Brain microvascular endothelial cell (primary cell): ENCODE measurements around the gene ZCCHC3.
A peak's percentile ranks its signal among the peaks of the same experiment; 100 is the strongest.

ENCODE experiments used
- DNase-seq: peaks from one replicate; pipeline ENCODE4 v3.0.0-alpha.2; 2020
- H3K27ac ChIP-seq: fragments of 250-450 bp; sonication (Bioruptor Pico); 2 replicates; pipeline ENCODE4 v1.5.1; 2020; ENCODE audit warnings: mild to moderate bottlenecking, moderate library complexity
- H3K27me3 ChIP-seq: fragments of 250-450 bp; sonication (Bioruptor Pico); replicated peaks from 2 replicates; pipeline ENCODE4 v1.5.1; 2020; ENCODE audit warnings: mild to moderate bottlenecking
- H3K36me3 ChIP-seq: fragments of 250-450 bp; sonication (Bioruptor Pico); replicated peaks from 2 replicates; pipeline ENCODE4 v1.5.1; 2020; ENCODE audit warnings: mild to moderate bottlenecking
- H3K4me3 ChIP-seq: 2 replicates; pipeline ENCODE4 v1.5.1; 2011; ENCODE audit warnings: low read depth, mild to moderate bottlenecking, control low read depth, low read length, moderate library complexity
- CTCF ChIP-seq: IDR thresholded peaks from 2 replicates; pipeline ENCODE4 v1.5.1; 2011; ENCODE audit warnings: low read depth, mild to moderate bottlenecking, moderate library complexity, low read length, control low read depth, inconsistent platforms; ENCODE audit errors: missing control alignments
- in situ Hi-C: cut with HindIII; loops from 2 replicates; pipeline ENCODE4 v1.10.0; 2017; ENCODE audit warnings: low sequenced_read_pairs, low pct_ligation_motif_present

ZCCHC3 gene

GRCh38 chr20:341682-342081 lies 44.3 kb downstream of the ZCCHC3 start:
- in situ Hi-C loops, result no loop called here
- no peaks in the 10 kb centered on the region for H3K27me3 ChIP-seq
- no peak overlapping the region for H3K27ac ChIP-seq
- no peaks in the 10 kb centered on the region for H3K36me3 ChIP-seq
- DNase-seq, result peak; percentile 96
- no peak overlapping the region for H3K4me3 ChIP-seq
- TF ChIP-seq CTCF, result no peak

- Histone ChIP-seq H3K4me3 (no peak overlapping the region), H3K36me3 (no peaks in the 10 kb centered on the region), H3K27ac (no peak overlapping the region), H3K27me3 (no peaks in the 10 kb centered on the region)
- in situ Hi-C loops, result no loop called here
- no peak for TF ChIP-seq CTCF
- DNase-seq, result no peak
Observed at GRCh38 chr20:343107-343506, 45.7 kb downstream of the ZCCHC3 start.

GRCh38 chr20:346033-346639 lies 48.8 kb downstream of the ZCCHC3 start:
- no peak for DNase-seq
- in situ Hi-C loops, result no loop called here
- no peak for TF ChIP-seq CTCF
- peaks cover 5% of the 10 kb centered on the region for H3K36me3 ChIP-seq
- peak overlapping the region; percentile 79 for H3K4me3 ChIP-seq
- no peak overlapping the region for H3K27ac ChIP-seq
- no peaks in the 10 kb centered on the region for H3K27me3 ChIP-seq

GRCh38 chr20:346640-347316 lies 49.4 kb downstream of the ZCCHC3 start, which contains the start of gene NRSN2:
Gene NRSN2 (plus strand): TSS chr20:347111. CDS start chr20:349644, 2,533 bp downstream.
- in situ Hi-C loops, result no loop called here
- peak within 1 kb of the TSS; percentile 79 for H3K4me3 ChIP-seq
- DNase-seq, result peak; percentile 39
- TF ChIP-seq CTCF, result no peak
- peaks cover 5% of the 10 kb centered on the region for H3K36me3 ChIP-seq
- H3K27me3 ChIP-seq, result no peaks in the 10 kb centered on the region
- H3K27ac ChIP-seq, result peak within 1 kb of the TSS; percentile 83

- no peak for TF ChIP-seq CTCF
- no peaks in the 10 kb centered on the region for H3K27me3 ChIP-seq
- peak overlapping the region; percentile 79 for H3K4me3 ChIP-seq
- peaks cover 5% of the 10 kb centered on the region for H3K36me3 ChIP-seq
- no peak for DNase-seq
- in situ Hi-C loops, result no loop called here
- H3K27ac ChIP-seq, result peak overlapping the region; percentile 83
Observed at GRCh38 chr20:347317-347639, 49.9 kb downstream of the ZCCHC3 start.
